PC-9 (cell line): ENCODE measurements around the gene ZNF12. TPM values are rescaled to one million over a fixed set of nuclear protein-coding genes. Genes with fewer than 3 reads are reported as not detected.
"Not testable (repeated sequence)": the region's sequence is repeated elsewhere in the genome, so short reads cannot be mapped to it uniquely, and the experiment has no call there.

Experiments used
- BruUV-seq: library from RNA; stranded (reverse); fragments of 400-500 nt; replicated peaks from 2 replicates; lab custom pipeline; 2021; lab: Mats Ljungman, UMichigan
- CTCF ChIA-PET: fragments of 300-600 bp; sonication (Branson Sonifier 250); formaldehyde crosslinking; loops from one replicate; lab custom pipeline; 2022; ENCODE audit warnings: antibody characterized with exemption; lab: Charles Lee
- POLR2A ChIA-PET: fragments of 300-600 bp; sonication (Branson Sonifier 250); formaldehyde crosslinking; loops from one replicate; lab custom pipeline; 2022; ENCODE audit warnings: antibody characterized with exemption; ENCODE audit not compliant: unreplicated experiment; lab: Charles Lee
- DNase-seq, 2 experiments: peaks; one replicate each; pipeline versions ENCODE4 v3.0.0 to v3.0.0-alpha.2; 2015 to 2022; ENCODE audit warnings: mixed read lengths in 1 of 2
- H2AFZ ChIP-seq: fragments of 200-600 bp; sonication (generic); 2 replicates; pipeline ENCODE4 v1.8.1; 2017; ENCODE audit warnings: antibody characterized with exemption
- H3F3A ChIP-seq: fragments of 200-600 bp; sonication (generic); 2 replicates; pipeline ENCODE4 v1.8.1; 2017; ENCODE audit warnings: antibody characterized with exemption, mild to moderate bottlenecking, low read depth; ENCODE audit not compliant: insufficient read depth
- H3K27ac ChIP-seq: fragments of 200-600 bp; sonication (generic); 2 replicates; pipeline ENCODE4 v1.6.1; 2016; ENCODE audit warnings: mixed run types
- H3K27me3 ChIP-seq: fragments of 200-600 bp; sonication (generic); 2 replicates; pipeline ENCODE4 v1.6.1; 2016; ENCODE audit warnings: low read depth, mixed run types; ENCODE audit not compliant: insufficient read depth
- H3K36me3 ChIP-seq: fragments of 200-600 bp; sonication (generic); 2 replicates; pipeline ENCODE4 v1.6.1; 2016; ENCODE audit warnings: low read depth, mixed run types
- H3K4me1 ChIP-seq: fragments of 200-600 bp; sonication (generic); replicated peaks from 2 replicates; pipeline ENCODE4 v1.6.1; 2016; ENCODE audit warnings: mixed run types; ENCODE audit not compliant: insufficient read depth
- H3K4me2 ChIP-seq: fragments of 200-600 bp; sonication (generic); 2 replicates; pipeline ENCODE4 v1.6.1; 2017; ENCODE audit warnings: mixed run types
- H3K4me3 ChIP-seq: fragments of 200-600 bp; sonication (generic); 2 replicates; pipeline ENCODE4 v1.6.1; 2016; ENCODE audit warnings: mixed run types
- H3K79me2 ChIP-seq: fragments of 200-600 bp; sonication (generic); 2 replicates; pipeline ENCODE4 v1.6.1; 2017; ENCODE audit warnings: low read depth, mixed run types
- H3K9me2 ChIP-seq: fragments of 200-600 bp; sonication (generic); 2 replicates; pipeline ENCODE4 v1.8.1; 2017; ENCODE audit warnings: mild to moderate bottlenecking; ENCODE audit not compliant: insufficient read depth
- H3K9me3 ChIP-seq: fragments of 200-600 bp; sonication (generic); 2 replicates; pipeline ENCODE4 v1.8.1; 2016; ENCODE audit warnings: low read depth; ENCODE audit not compliant: insufficient read depth
- H4K20me1 ChIP-seq: fragments of 200-600 bp; sonication (generic); 2 replicates; pipeline ENCODE4 v1.8.1; 2017; ENCODE audit not compliant: insufficient read depth
- EZH2 ChIP-seq: fragments of 200-600 bp; sonication (generic); IDR thresholded peaks from 2 replicates; pipeline ENCODE4 v1.8.0; 2017; ENCODE audit warnings: antibody characterized with exemption, low read depth
- intact Hi-C: fragments of 100-400 bp; cut with micrococcal nuclease; formaldehyde crosslinking; loops from one replicate; pipeline ENCODE4 v1.10.0; 2022; ENCODE audit not compliant: unreplicated experiment
- total RNA-seq: library from RNA; stranded (reverse); gene quantifications from 2 replicates; pipeline ENCODE4 v1.2.3, GENCODE V29; 2021
- TF ChIP-seq, protein P1 (sequence below): fragments of 200-600 bp; sonication (generic); conservative IDR thresholded peaks from 2 replicates; pipeline ENCODE4 v1.6.1; 2017; ENCODE audit warnings: mixed run types, antibody characterized with exemption, mild to moderate bottlenecking, moderate library complexity

ZNF12 gene
- total RNA-seq, 1 experiment from 2014 or later: 25.2 TPM

DNA sequence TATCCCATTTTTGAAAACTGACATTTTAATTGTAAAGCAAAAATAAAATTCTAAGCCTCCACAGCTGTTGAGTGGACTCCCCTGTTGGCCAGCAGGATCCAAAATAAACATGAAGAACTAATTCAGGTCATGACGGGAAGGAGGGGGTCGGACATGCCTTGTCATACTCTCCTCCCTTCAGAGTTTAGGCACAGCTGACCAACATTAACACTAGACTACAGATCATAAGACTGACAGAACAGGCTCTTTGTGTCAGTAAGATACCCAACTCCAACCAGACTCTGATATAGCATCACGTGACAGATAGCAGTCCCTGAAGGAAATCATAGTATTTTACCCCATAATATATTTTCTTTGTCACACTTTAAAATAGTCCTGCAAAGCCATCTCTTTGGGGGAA lies 20.9 kb upstream of the ZNF12 start:
- Histone ChIP-seq H3F3A (no peaks in the 10 kb centered on the region), H3K27me3 (no peaks in the 10 kb centered on the region), H3K36me3 (peaks cover 11% of the 10 kb centered on the region; the same call in 1 of the 2 replicates), H3K79me2 (peaks cover 23% of the 10 kb centered on the region), H3K4me1 (peaks cover 5% of the 10 kb centered on the region), H3K27ac (no peak overlapping the region), H4K20me1 (0 out of 2 replicates have a peak, but pooled peaks cover 6% of the 10 kb centered on the region), H2AFZ (no peak overlapping the region), H3K4me2 (no peak overlapping the region), H3K9me2 (no peaks in the 10 kb centered on the region), H3K4me3 (no peak overlapping the region), H3K9me3 (no peaks in the 10 kb centered on the region; the same call in 1 of the 2 replicates)
- ChIA-PET POLR2A (no interaction called here), CTCF (no interaction called here)
- no TSS peak for BruUV-seq
- no peak for TF ChIP-seq EZH2
- TF ChIP-seq, protein P1, sequence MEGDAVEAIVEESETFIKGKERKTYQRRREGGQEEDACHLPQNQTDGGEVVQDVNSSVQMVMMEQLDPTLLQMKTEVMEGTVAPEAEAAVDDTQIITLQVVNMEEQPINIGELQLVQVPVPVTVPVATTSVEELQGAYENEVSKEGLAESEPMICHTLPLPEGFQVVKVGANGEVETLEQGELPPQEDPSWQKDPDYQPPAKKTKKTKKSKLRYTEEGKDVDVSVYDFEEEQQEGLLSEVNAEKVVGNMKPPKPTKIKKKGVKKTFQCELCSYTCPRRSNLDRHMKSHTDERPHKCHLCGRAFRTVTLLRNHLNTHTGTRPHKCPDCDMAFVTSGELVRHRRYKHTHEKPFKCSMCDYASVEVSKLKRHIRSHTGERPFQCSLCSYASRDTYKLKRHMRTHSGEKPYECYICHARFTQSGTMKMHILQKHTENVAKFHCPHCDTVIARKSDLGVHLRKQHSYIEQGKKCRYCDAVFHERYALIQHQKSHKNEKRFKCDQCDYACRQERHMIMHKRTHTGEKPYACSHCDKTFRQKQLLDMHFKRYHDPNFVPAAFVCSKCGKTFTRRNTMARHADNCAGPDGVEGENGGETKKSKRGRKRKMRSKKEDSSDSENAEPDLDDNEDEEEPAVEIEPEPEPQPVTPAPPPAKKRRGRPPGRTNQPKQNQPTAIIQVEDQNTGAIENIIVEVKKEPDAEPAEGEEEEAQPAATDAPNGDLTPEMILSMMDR: no peak
- intact Hi-C loops: no loop called here
- DNase-seq: no peak

DNA sequence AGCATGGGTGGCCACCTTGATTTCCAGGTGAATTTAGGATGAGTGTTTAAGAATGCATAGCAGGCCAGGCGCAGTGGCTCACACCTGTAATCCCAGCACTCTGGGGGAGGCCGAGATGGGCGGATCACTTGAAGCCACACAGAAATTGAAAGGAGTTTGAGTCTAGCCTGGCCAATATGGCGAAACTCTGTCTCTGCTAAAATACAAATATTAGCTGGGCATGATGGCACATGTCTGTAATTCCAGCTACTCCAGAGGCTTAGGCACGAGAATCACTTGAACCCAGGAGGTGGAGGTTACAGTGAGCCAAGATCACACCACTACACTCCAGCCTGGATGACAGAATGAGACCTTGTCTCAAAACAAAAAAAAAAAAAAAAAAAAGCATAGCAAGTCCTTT lies 19.6 kb upstream of the ZNF12 start:
- H3K9me3 ChIP-seq, H3K27ac ChIP-seq, H3K4me3 ChIP-seq, CTCF ChIA-PET, POLR2A ChIA-PET, intact Hi-C loops, H4K20me1 ChIP-seq, H3K27me3 ChIP-seq, DNase-seq, H3K4me1 ChIP-seq, H3F3A ChIP-seq, H3K9me2 ChIP-seq, H2AFZ ChIP-seq, BruUV-seq, H3K4me2 ChIP-seq, H3K36me3 ChIP-seq: not testable (repeated sequence)
- peaks cover 17% of the 10 kb centered on the region for H3K79me2 ChIP-seq

DNA sequence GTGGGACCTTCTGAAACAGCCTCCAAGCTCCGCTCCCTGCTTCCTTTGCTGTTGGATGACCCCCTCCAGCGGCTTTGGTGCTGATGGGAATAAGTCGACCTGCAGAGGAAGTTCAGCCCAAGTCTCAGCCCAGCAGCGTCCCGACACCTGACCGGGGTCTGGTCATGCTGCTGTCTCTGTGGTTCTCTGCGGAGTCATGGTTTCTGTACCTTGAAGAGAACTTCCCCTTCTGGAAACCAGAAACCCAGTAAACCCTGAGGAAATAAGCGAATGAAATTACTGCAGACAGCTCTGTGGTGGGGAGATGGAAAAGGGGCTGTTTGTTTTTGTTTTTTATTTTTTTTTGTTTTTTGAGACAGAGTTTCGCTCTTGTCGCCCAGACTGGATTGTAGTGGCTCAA lies 18.3 kb upstream of the ZNF12 start:
- Histone ChIP-seq H4K20me1 (no peaks in the 10 kb centered on the region), H3F3A (no peaks in the 10 kb centered on the region), H3K4me3 (no peak overlapping the region), H3K9me3 (no peaks in the 10 kb centered on the region; the same call in 1 of the 2 replicates), H3K27me3 (peaks cover 8% of the 10 kb centered on the region; the same call in 1 of the 2 replicates), H3K4me1 (no peaks in the 10 kb centered on the region; the same call in none of the 2 replicates), H2AFZ (no peak overlapping the region), H3K79me2 (peaks cover 4% of the 10 kb centered on the region), H3K4me2 (no peak overlapping the region), H3K36me3 (no peaks in the 10 kb centered on the region), H3K9me2 (no peaks in the 10 kb centered on the region), H3K27ac (no peak overlapping the region)
- no TSS peak for BruUV-seq
- ChIA-PET CTCF (no interaction called here), POLR2A (no interaction called here)
- TF ChIP-seq, protein P1: no peak
- DNase-seq: no peak
- intact Hi-C loops: no loop called here

DNA sequence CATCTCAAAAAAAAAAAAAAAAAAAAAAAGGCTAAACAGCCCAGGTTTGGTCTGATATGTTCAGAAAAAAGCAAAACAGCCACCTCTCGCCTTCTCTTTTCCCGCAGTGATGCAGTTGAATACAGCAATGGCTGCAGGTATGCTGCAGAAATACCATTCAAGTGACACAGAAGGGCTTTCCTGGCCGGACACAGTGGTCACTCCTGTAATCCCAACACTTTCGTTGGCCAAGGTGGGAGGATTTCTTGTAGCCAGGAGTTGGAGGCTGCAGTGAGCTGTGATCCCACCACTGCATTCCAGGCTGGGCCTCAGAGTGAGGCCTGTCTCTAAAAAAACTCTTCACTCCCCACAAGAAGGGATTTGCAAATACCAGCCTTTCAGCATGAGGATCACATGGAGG lies 17.6 kb upstream of the ZNF12 start:
- DNase-seq, H3K79me2 ChIP-seq, POLR2A ChIA-PET, H3F3A ChIP-seq, H3K4me1 ChIP-seq, H3K4me2 ChIP-seq, H3K9me2 ChIP-seq, H3K27ac ChIP-seq, H3K27me3 ChIP-seq, H3K36me3 ChIP-seq, H4K20me1 ChIP-seq, H2AFZ ChIP-seq, H3K9me3 ChIP-seq, intact Hi-C loops, CTCF ChIA-PET, H3K4me3 ChIP-seq, BruUV-seq: not testable (repeated sequence)
